NB4 (cell line): ENCODE measurements around the gene ZFP36.

Experiments
- DNase-seq: peaks from one replicate; pipeline ENCODE4 v3.0.0; 2010; ENCODE audit warnings: low read depth
- H3K4me3 ChIP-seq: one replicate; pipeline ENCODE4 v1.5.1; 2011; ENCODE audit warnings: mild to moderate bottlenecking, low read depth, low read length, moderate library complexity
- CTCF ChIP-seq: IDR thresholded peaks from one replicate; pipeline ENCODE4 v1.5.1; 2012; ENCODE audit warnings: low read depth, low read length
- MAX ChIP-seq: IDR thresholded peaks from 2 replicates; pipeline ENCODE4 v1.6.1; 2011; ENCODE audit warnings: low read depth, low read length
- MYC ChIP-seq: IDR thresholded peaks from 2 replicates; pipeline ENCODE4 v1.6.1; 2011; ENCODE audit warnings: low read depth, low read length
- POLR2A ChIP-seq: IDR thresholded peaks from 2 replicates; pipeline ENCODE4 v1.6.1; 2011; ENCODE audit warnings: mild to moderate bottlenecking; ENCODE audit not compliant: insufficient read length; ENCODE audit errors: extremely low read depth

Gene ZFP36

GRCh38 chr19:39409208-39410016, 2.8 kb downstream of the ZFP36 start:
- H3K4me3 ChIP-seq: peak overlapping the region; percentile 59
- DNase-seq: peak; percentile 72
- TF ChIP-seq MAX: no peak
- TF ChIP-seq MYC: no peak
- no peak for TF ChIP-seq POLR2A

GRCh38 chr19:39410017-39410830, 3.6 kb downstream of the ZFP36 start:
- no peak for TF ChIP-seq CTCF
- TF ChIP-seq POLR2A: no peak
- TF ChIP-seq MAX: no peak
- TF ChIP-seq MYC: no peak
- H3K4me3 ChIP-seq: peak overlapping the region; percentile 59
- DNase-seq: peak; percentile 80

GRCh38 chr19:39410831-39411080, 4.1 kb downstream of the ZFP36 start:
- DNase-seq: no peak
- H3K4me3 ChIP-seq: peak overlapping the region; percentile 11
- TF ChIP-seq MAX: no peak

GRCh38 chr19:39411081-39411831, 4.6 kb downstream of the ZFP36 start:
- H3K4me3 ChIP-seq: peak overlapping the region; percentile 8
- TF ChIP-seq CTCF (no peak), MAX (no peak), POLR2A (no peak), MYC (no peak)
- DNase-seq: peak; percentile 60

- DNase-seq: peak; percentile 87
- TF ChIP-seq CTCF (peak; percentile 64), MYC (no peak), POLR2A (no peak)
- peak overlapping the region; percentile 28 for H3K4me3 ChIP-seq
These were observed 5.1 kb downstream of the ZFP36 start for GRCh38 chr19:39411832-39412099.

- peak; percentile 49 for TF ChIP-seq CTCF
- TF ChIP-seq POLR2A: peak; percentile 35
- TF ChIP-seq MYC: 0 out of 2 replicates have a peak, but pooled peaks have one; percentile 45
- peak; percentile 89 for TF ChIP-seq MAX
- peak within 1 kb of the TSS; percentile 65 for H3K4me3 ChIP-seq
- peak; percentile 97 for DNase-seq
These were observed 5.6 kb downstream of the ZFP36 start, which contains the start of gene PLEKHG2 for GRCh38 chr19:39412100-39412866. TSS of gene PLEKHG2 (plus strand) at chr19:39412669. CDS start at chr19:39414087, 1,418 bp downstream.
